HEK293 (cell line): ENCODE measurements around the gene AGO3.

ENCODE experiments used
- KLF9 ChIP-seq: fragments of 450-650 bp; formaldehyde crosslinking; IDR thresholded peaks from 2 replicates; pipeline ENCODE4 v1.5.1; 2016; ENCODE audit warnings: missing biosample characterization, missing genetic modification characterization, low read depth
- SETDB1 ChIP-seq: IDR thresholded peaks from one replicate; pipeline ENCODE4 v1.6.1; 2017; ENCODE audit warnings: mild to moderate bottlenecking, low read length, moderate library complexity, mixed read lengths; ENCODE audit not compliant: insufficient read length
- ZNF138 ChIP-seq: fragments of 450-650 bp; formaldehyde crosslinking; IDR thresholded peaks from 2 replicates; pipeline ENCODE4 v1.5.1; 2016; ENCODE audit warnings: missing biosample characterization, missing genetic modification characterization, borderline replicate concordance
- ZNF341 ChIP-seq: fragments of 450-650 bp; formaldehyde crosslinking; IDR thresholded peaks from 2 replicates; pipeline ENCODE4; 2016; ENCODE audit warnings: low read depth, missing biosample characterization, missing genetic modification characterization
- ZNF785 ChIP-seq: fragments of 450-650 bp; formaldehyde crosslinking; IDR thresholded peaks from 2 replicates; pipeline ENCODE4 v1.5.1; 2016; ENCODE audit warnings: missing biosample characterization, missing genetic modification characterization
- TF ChIP-seq, protein P1 (sequence below): fragments of 450-650 bp; formaldehyde crosslinking; IDR thresholded peaks from 2 replicates; pipeline ENCODE4 v1.5.1; 2016; ENCODE audit warnings: missing biosample characterization, missing genetic modification characterization
- TF ChIP-seq, protein P2 (sequence below): sonication (generic); formaldehyde crosslinking; IDR thresholded peaks from 2 replicates; pipeline ENCODE4 v1.8.1; 2022; ENCODE audit warnings: mild to moderate bottlenecking, moderate library complexity, missing genetic modification reagents
- TF ChIP-seq, protein P3 (sequence below): fragments of 450-650 bp; formaldehyde crosslinking; IDR thresholded peaks from 2 replicates; pipeline ENCODE4 v1.5.1; 2016; ENCODE audit warnings: missing biosample characterization, missing genetic modification characterization, low read depth
- TF ChIP-seq, protein P4 (sequence below): fragments of 450-650 bp; formaldehyde crosslinking; IDR thresholded peaks from 2 replicates; pipeline ENCODE4 v1.5.1; 2016; ENCODE audit warnings: missing biosample characterization, missing genetic modification characterization
- TF ChIP-seq, protein P5 (sequence below): fragments of 450-650 bp; formaldehyde crosslinking; IDR thresholded peaks from 2 replicates; pipeline ENCODE4 v1.5.1; 2016; ENCODE audit warnings: missing biosample characterization, missing genetic modification characterization
- TF ChIP-seq, protein P6 (sequence below): fragments of 450-650 bp; formaldehyde crosslinking; IDR thresholded peaks from 2 replicates; pipeline ENCODE4 v1.5.1; 2016; ENCODE audit warnings: missing biosample characterization, missing genetic modification characterization

DNA sequence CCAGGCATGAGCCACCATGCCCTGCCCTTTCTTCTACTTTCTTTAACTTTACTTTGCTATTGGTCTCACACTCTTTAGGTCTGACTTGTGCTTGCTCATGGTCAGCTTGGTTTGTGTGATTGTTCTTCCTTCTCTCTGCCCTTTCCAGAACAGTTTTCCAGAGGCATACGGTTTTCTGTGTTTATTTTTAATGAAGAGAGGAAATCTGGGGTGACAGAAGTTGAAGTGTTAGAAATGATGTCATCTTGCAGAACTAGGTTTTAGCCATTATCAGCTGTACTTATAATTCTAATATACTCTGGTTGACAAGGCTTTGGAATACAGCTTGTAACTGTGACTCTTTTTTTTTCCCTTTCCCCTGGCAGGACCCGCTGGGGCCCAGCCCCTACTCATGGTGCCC lies 14.4 kb downstream of the AGO3 start:
- TF ChIP-seq, protein P1, sequence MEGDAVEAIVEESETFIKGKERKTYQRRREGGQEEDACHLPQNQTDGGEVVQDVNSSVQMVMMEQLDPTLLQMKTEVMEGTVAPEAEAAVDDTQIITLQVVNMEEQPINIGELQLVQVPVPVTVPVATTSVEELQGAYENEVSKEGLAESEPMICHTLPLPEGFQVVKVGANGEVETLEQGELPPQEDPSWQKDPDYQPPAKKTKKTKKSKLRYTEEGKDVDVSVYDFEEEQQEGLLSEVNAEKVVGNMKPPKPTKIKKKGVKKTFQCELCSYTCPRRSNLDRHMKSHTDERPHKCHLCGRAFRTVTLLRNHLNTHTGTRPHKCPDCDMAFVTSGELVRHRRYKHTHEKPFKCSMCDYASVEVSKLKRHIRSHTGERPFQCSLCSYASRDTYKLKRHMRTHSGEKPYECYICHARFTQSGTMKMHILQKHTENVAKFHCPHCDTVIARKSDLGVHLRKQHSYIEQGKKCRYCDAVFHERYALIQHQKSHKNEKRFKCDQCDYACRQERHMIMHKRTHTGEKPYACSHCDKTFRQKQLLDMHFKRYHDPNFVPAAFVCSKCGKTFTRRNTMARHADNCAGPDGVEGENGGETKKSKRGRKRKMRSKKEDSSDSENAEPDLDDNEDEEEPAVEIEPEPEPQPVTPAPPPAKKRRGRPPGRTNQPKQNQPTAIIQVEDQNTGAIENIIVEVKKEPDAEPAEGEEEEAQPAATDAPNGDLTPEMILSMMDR = no peak
- TF ChIP-seq ZNF138 (tag by site-specific recombination) (no peak), ZNF785 (tag by site-specific recombination) (no peak), ZNF341 (tag by site-specific recombination) (no peak), SETDB1 (no peak), KLF9 (tag by site-specific recombination) (no peak)
- TF ChIP-seq, protein P2, sequence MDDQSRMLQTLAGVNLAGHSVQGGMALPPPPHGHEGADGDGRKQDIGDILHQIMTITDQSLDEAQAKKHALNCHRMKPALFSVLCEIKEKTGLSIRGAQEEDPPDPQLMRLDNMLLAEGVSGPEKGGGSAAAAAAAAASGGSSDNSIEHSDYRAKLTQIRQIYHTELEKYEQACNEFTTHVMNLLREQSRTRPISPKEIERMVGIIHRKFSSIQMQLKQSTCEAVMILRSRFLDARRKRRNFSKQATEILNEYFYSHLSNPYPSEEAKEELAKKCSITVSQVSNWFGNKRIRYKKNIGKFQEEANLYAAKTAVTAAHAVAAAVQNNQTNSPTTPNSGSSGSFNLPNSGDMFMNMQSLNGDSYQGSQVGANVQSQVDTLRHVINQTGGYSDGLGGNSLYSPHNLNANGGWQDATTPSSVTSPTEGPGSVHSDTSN (CRISPR knock-in tag) = no peak
- TF ChIP-seq, protein P3, sequence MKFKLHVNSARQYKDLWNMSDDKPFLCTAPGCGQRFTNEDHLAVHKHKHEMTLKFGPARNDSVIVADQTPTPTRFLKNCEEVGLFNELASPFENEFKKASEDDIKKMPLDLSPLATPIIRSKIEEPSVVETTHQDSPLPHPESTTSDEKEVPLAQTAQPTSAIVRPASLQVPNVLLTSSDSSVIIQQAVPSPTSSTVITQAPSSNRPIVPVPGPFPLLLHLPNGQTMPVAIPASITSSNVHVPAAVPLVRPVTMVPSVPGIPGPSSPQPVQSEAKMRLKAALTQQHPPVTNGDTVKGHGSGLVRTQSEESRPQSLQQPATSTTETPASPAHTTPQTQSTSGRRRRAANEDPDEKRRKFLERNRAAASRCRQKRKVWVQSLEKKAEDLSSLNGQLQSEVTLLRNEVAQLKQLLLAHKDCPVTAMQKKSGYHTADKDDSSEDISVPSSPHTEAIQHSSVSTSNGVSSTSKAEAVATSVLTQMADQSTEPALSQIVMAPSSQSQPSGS (tag by site-specific recombination) = peak; percentile 67; the same call in 1 of the 2 replicates
- TF ChIP-seq, protein P4, sequence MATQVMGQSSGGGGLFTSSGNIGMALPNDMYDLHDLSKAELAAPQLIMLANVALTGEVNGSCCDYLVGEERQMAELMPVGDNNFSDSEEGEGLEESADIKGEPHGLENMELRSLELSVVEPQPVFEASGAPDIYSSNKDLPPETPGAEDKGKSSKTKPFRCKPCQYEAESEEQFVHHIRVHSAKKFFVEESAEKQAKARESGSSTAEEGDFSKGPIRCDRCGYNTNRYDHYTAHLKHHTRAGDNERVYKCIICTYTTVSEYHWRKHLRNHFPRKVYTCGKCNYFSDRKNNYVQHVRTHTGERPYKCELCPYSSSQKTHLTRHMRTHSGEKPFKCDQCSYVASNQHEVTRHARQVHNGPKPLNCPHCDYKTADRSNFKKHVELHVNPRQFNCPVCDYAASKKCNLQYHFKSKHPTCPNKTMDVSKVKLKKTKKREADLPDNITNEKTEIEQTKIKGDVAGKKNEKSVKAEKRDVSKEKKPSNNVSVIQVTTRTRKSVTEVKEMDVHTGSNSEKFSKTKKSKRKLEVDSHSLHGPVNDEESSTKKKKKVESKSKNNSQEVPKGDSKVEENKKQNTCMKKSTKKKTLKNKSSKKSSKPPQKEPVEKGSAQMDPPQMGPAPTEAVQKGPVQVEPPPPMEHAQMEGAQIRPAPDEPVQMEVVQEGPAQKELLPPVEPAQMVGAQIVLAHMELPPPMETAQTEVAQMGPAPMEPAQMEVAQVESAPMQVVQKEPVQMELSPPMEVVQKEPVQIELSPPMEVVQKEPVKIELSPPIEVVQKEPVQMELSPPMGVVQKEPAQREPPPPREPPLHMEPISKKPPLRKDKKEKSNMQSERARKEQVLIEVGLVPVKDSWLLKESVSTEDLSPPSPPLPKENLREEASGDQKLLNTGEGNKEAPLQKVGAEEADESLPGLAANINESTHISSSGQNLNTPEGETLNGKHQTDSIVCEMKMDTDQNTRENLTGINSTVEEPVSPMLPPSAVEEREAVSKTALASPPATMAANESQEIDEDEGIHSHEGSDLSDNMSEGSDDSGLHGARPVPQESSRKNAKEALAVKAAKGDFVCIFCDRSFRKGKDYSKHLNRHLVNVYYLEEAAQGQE (tag by site-specific recombination) = no peak
- TF ChIP-seq, protein P5, sequence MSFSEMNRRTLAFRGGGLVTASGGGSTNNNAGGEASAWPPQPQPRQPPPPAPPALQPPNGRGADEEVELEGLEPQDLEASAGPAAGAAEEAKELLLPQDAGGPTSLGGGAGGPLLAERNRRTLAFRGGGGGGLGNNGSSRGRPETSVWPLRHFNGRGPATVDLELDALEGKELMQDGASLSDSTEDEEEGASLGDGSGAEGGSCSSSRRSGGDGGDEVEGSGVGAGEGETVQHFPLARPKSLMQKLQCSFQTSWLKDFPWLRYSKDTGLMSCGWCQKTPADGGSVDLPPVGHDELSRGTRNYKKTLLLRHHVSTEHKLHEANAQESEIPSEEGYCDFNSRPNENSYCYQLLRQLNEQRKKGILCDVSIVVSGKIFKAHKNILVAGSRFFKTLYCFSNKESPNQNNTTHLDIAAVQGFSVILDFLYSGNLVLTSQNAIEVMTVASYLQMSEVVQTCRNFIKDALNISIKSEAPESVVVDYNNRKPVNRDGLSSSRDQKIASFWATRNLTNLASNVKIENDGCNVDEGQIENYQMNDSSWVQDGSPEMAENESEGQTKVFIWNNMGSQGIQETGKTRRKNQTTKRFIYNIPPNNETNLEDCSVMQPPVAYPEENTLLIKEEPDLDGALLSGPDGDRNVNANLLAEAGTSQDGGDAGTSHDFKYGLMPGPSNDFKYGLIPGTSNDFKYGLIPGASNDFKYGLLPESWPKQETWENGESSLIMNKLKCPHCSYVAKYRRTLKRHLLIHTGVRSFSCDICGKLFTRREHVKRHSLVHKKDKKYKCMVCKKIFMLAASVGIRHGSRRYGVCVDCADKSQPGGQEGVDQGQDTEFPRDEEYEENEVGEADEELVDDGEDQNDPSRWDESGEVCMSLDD (tag by site-specific recombination) = no peak
- TF ChIP-seq, protein P6, sequence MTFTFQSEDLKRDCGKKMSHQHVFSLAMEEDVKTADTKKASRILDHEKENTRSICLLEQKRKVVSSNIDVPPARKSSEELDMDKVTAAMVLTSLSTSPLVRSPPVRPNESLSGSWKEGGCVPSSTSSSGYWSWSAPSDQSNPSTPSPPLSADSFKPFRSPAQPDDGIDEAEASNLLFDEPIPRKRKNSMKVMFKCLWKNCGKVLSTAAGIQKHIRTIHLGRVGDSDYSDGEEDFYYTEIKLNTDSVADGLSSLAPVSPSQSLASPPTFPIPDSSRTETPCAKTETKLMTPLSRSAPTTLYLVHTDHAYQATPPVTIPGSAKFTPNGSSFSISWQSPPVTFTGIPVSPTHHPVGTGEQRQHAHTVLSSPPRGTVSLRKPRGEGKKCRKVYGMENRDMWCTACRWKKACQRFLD = no peak
